PC-9 (cell line): ENCODE data around the gene ZNF14. TPM values are rescaled to one million over a fixed set of nuclear protein-coding genes. Genes with fewer than 3 reads are reported as not detected.
"Not testable (repeated sequence)": the region's sequence is repeated elsewhere in the genome, so short reads cannot be mapped to it uniquely, and the experiment has no call there.

Source experiments
- BruUV-seq: library from RNA; stranded (reverse); fragments of 400-500 nt; replicated peaks from 2 replicates; lab custom pipeline; 2021; lab: Mats Ljungman, UMichigan
- CTCF ChIA-PET: fragments of 300-600 bp; sonication (Branson Sonifier 250); formaldehyde crosslinking; loops from one replicate; lab custom pipeline; 2022; ENCODE audit warnings: antibody characterized with exemption; lab: Charles Lee
- POLR2A ChIA-PET: fragments of 300-600 bp; sonication (Branson Sonifier 250); formaldehyde crosslinking; loops from one replicate; lab custom pipeline; 2022; ENCODE audit warnings: antibody characterized with exemption; ENCODE audit not compliant: unreplicated experiment; lab: Charles Lee
- DNase-seq, 2 experiments: peaks; one replicate each; pipeline versions ENCODE4 v3.0.0 to v3.0.0-alpha.2; 2015 to 2022; ENCODE audit warnings: mixed read lengths in 1 of 2
- H2AFZ ChIP-seq: fragments of 200-600 bp; sonication (generic); 2 replicates; pipeline ENCODE4 v1.8.1; 2017; ENCODE audit warnings: antibody characterized with exemption
- H3F3A ChIP-seq: fragments of 200-600 bp; sonication (generic); 2 replicates; pipeline ENCODE4 v1.8.1; 2017; ENCODE audit warnings: antibody characterized with exemption, mild to moderate bottlenecking, low read depth; ENCODE audit not compliant: insufficient read depth
- H3K27ac ChIP-seq: fragments of 200-600 bp; sonication (generic); 2 replicates; pipeline ENCODE4 v1.6.1; 2016; ENCODE audit warnings: mixed run types
- H3K27me3 ChIP-seq: fragments of 200-600 bp; sonication (generic); 2 replicates; pipeline ENCODE4 v1.6.1; 2016; ENCODE audit warnings: low read depth, mixed run types; ENCODE audit not compliant: insufficient read depth
- H3K36me3 ChIP-seq: fragments of 200-600 bp; sonication (generic); 2 replicates; pipeline ENCODE4 v1.6.1; 2016; ENCODE audit warnings: low read depth, mixed run types
- H3K4me1 ChIP-seq: fragments of 200-600 bp; sonication (generic); replicated peaks from 2 replicates; pipeline ENCODE4 v1.6.1; 2016; ENCODE audit warnings: mixed run types; ENCODE audit not compliant: insufficient read depth
- H3K4me2 ChIP-seq: fragments of 200-600 bp; sonication (generic); 2 replicates; pipeline ENCODE4 v1.6.1; 2017; ENCODE audit warnings: mixed run types
- H3K4me3 ChIP-seq: fragments of 200-600 bp; sonication (generic); 2 replicates; pipeline ENCODE4 v1.6.1; 2016; ENCODE audit warnings: mixed run types
- H3K79me2 ChIP-seq: fragments of 200-600 bp; sonication (generic); 2 replicates; pipeline ENCODE4 v1.6.1; 2017; ENCODE audit warnings: low read depth, mixed run types
- H3K9me2 ChIP-seq: fragments of 200-600 bp; sonication (generic); 2 replicates; pipeline ENCODE4 v1.8.1; 2017; ENCODE audit warnings: mild to moderate bottlenecking; ENCODE audit not compliant: insufficient read depth
- H3K9me3 ChIP-seq: fragments of 200-600 bp; sonication (generic); 2 replicates; pipeline ENCODE4 v1.8.1; 2016; ENCODE audit warnings: low read depth; ENCODE audit not compliant: insufficient read depth
- H4K20me1 ChIP-seq: fragments of 200-600 bp; sonication (generic); 2 replicates; pipeline ENCODE4 v1.8.1; 2017; ENCODE audit not compliant: insufficient read depth
- EZH2 ChIP-seq: fragments of 200-600 bp; sonication (generic); IDR thresholded peaks from 2 replicates; pipeline ENCODE4 v1.8.0; 2017; ENCODE audit warnings: antibody characterized with exemption, low read depth
- intact Hi-C: fragments of 100-400 bp; cut with micrococcal nuclease; formaldehyde crosslinking; loops from one replicate; pipeline ENCODE4 v1.10.0; 2022; ENCODE audit not compliant: unreplicated experiment
- total RNA-seq: library from RNA; stranded (reverse); gene quantifications from 2 replicates; pipeline ENCODE4 v1.2.3, GENCODE V29; 2021
- TF ChIP-seq, protein P1 (sequence below): fragments of 200-600 bp; sonication (generic); conservative IDR thresholded peaks from 2 replicates; pipeline ENCODE4 v1.6.1; 2017; ENCODE audit warnings: mixed run types, antibody characterized with exemption, mild to moderate bottlenecking, moderate library complexity

Gene ZNF14
- total RNA-seq, 1 experiment from 2014 or later: 2.8 TPM

DNA sequence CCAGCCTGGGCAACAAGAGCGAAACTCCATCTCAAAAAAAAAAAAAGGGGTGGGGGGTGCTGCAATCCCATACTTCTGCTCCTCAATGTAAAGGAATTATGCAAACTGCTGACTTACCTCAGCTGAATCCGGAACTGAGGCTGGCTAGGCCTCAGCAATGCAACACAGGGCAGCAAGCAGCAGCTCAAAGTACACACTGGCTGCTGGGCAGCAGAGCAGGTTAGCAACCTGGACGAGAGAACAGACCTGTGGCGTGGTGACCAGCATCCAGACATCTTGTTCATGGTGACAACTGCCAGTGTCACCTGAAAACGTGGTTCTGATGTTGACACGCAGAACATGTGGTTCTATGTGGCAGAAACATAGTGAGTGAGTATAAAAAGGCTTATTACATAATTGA is 28.1 kb downstream of the ZNF14 start:
- Histone ChIP-seq H3K9me3 (peaks cover 43% of the 10 kb centered on the region), H2AFZ (no peak overlapping the region), H3K4me3 (no peak overlapping the region), H3K36me3 (peaks cover 6% of the 10 kb centered on the region; the same call in 1 of the 2 replicates), H3F3A (no peaks in the 10 kb centered on the region), H3K79me2 (no peaks in the 10 kb centered on the region), H3K27me3 (no peaks in the 10 kb centered on the region), H3K4me1 (no peaks in the 10 kb centered on the region), H3K9me2 (no peaks in the 10 kb centered on the region), H3K27ac (no peak overlapping the region), H4K20me1 (no peaks in the 10 kb centered on the region), H3K4me2 (no peak overlapping the region)
- intact Hi-C loops: no loop called here
- DNase-seq: no peak
- ChIA-PET CTCF (no interaction called here), POLR2A (no interaction called here)
- TF ChIP-seq, protein P1, sequence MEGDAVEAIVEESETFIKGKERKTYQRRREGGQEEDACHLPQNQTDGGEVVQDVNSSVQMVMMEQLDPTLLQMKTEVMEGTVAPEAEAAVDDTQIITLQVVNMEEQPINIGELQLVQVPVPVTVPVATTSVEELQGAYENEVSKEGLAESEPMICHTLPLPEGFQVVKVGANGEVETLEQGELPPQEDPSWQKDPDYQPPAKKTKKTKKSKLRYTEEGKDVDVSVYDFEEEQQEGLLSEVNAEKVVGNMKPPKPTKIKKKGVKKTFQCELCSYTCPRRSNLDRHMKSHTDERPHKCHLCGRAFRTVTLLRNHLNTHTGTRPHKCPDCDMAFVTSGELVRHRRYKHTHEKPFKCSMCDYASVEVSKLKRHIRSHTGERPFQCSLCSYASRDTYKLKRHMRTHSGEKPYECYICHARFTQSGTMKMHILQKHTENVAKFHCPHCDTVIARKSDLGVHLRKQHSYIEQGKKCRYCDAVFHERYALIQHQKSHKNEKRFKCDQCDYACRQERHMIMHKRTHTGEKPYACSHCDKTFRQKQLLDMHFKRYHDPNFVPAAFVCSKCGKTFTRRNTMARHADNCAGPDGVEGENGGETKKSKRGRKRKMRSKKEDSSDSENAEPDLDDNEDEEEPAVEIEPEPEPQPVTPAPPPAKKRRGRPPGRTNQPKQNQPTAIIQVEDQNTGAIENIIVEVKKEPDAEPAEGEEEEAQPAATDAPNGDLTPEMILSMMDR: no peak
- TF ChIP-seq EZH2: no peak
- no TSS peak for BruUV-seq

- H3K36me3 ChIP-seq, H3F3A ChIP-seq, H3K4me3 ChIP-seq, POLR2A ChIA-PET, CTCF ChIA-PET, H2AFZ ChIP-seq, H4K20me1 ChIP-seq, intact Hi-C loops, H3K4me1 ChIP-seq, H3K27ac ChIP-seq, H3K9me2 ChIP-seq, H3K27me3 ChIP-seq, H3K4me2 ChIP-seq, BruUV-seq, H3K79me2 ChIP-seq, DNase-seq: not testable (repeated sequence)
- peaks cover 12% of the 10 kb centered on the region; the same call in 1 of the 2 replicates for H3K9me3 ChIP-seq
These were observed 32.4 kb downstream of the ZNF14 start for GRCh38 chr19:19700493-19700892.

DNA sequence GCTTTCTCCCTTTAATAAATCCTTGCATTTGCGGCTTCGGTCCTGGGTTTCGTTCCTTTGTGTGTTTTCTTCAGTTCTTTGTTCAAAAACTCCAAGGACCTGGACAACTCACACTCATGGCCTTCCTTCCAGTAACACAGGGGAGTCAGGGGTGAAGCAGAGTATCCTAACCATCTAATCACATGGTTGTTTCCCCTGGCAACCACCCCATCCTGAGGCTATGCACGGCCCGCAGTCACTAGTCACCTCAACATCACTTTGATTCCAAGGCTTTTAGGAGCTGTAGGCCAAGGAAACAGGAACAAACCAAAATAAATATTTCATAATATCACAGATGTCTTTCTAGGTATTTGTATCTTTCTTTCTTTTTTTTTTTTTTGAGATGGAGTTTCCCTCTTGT is 35.3 kb downstream of the ZNF14 start:
- Histone ChIP-seq H3K4me1 (no peaks in the 10 kb centered on the region), H3K36me3 (no peaks in the 10 kb centered on the region), H3K4me3 (no peak overlapping the region), H2AFZ (no peak overlapping the region), H4K20me1 (no peaks in the 10 kb centered on the region), H3K4me2 (no peak overlapping the region), H3K27ac (no peak overlapping the region), H3F3A (no peaks in the 10 kb centered on the region), H3K9me2 (no peaks in the 10 kb centered on the region), H3K79me2 (no peaks in the 10 kb centered on the region), H3K27me3 (no peaks in the 10 kb centered on the region), H3K9me3 (peaks cover 6% of the 10 kb centered on the region; the same call in 1 of the 2 replicates)
- ChIA-PET POLR2A (no interaction called here), CTCF (no interaction called here)
- intact Hi-C loops: no loop called here
- TF ChIP-seq EZH2: no peak
- TF ChIP-seq, protein P1: no peak
- DNase-seq: no peak
- no TSS peak for BruUV-seq

- BruUV-seq: no TSS peak
- no peaks in the 10 kb centered on the region for H3K27me3 ChIP-seq
- no peak for DNase-seq
- no peak overlapping the region for H3K4me3 ChIP-seq
- peaks cover 4% of the 10 kb centered on the region; the same call in 1 of the 2 replicates for H3K9me3 ChIP-seq
- H3K9me2 ChIP-seq: no peaks in the 10 kb centered on the region
- no peak overlapping the region for H3K27ac ChIP-seq
- no peaks in the 10 kb centered on the region for H3F3A ChIP-seq
- H3K4me1 ChIP-seq: no peaks in the 10 kb centered on the region
- CTCF ChIA-PET: no interaction called here
- intact Hi-C loops: no loop called here
- H4K20me1 ChIP-seq: no peaks in the 10 kb centered on the region
- H2AFZ ChIP-seq: no peak overlapping the region
- POLR2A ChIA-PET: no interaction called here
- no peak for TF ChIP-seq EZH2
- TF ChIP-seq, protein P1: no peak
- no peaks in the 10 kb centered on the region for H3K36me3 ChIP-seq
- H3K4me2 ChIP-seq: no peak overlapping the region
- no peaks in the 10 kb centered on the region for H3K79me2 ChIP-seq
These were observed 36.5 kb downstream of the ZNF14 start for GRCh38 chr19:19696386-19696785.
